PC-9 (cell line): ENCODE data around the gene PFKFB4.
"Not testable (repeated sequence)": the region's sequence is repeated elsewhere in the genome, so short reads cannot be mapped to it uniquely, and the experiment has no call there.

Experiments
- EZH2 ChIP-seq: fragments of 200-600 bp; sonication (generic); IDR thresholded peaks from 2 replicates; pipeline ENCODE4 v1.8.0; 2017; ENCODE audit warnings: antibody characterized with exemption, low read depth
- TF ChIP-seq, protein P1 (sequence below): fragments of 200-600 bp; sonication (generic); conservative IDR thresholded peaks from 2 replicates; pipeline ENCODE4 v1.6.1; 2017; ENCODE audit warnings: mixed run types, antibody characterized with exemption, mild to moderate bottlenecking, moderate library complexity

DNA sequence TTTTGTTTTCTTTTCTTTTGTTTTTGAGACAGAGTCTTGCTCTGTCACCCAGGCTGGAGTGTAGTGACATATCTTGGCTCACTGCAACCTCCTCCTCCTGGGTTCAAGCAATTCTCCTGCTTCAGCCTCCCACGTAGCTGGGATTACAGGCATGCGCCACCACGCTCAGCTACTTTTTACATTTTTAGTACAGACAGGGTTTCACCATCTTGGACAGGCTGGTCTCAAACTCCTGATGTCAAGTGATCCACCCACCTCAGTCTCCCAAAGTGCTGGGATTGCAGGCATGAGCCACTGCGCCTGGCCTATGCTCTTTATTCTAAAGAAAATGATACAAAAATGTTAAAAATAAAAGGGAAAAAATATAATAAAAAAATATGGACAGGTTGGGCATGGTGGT lies 25.9 kb downstream of the PFKFB4 start:
- TF ChIP-seq, protein P1, sequence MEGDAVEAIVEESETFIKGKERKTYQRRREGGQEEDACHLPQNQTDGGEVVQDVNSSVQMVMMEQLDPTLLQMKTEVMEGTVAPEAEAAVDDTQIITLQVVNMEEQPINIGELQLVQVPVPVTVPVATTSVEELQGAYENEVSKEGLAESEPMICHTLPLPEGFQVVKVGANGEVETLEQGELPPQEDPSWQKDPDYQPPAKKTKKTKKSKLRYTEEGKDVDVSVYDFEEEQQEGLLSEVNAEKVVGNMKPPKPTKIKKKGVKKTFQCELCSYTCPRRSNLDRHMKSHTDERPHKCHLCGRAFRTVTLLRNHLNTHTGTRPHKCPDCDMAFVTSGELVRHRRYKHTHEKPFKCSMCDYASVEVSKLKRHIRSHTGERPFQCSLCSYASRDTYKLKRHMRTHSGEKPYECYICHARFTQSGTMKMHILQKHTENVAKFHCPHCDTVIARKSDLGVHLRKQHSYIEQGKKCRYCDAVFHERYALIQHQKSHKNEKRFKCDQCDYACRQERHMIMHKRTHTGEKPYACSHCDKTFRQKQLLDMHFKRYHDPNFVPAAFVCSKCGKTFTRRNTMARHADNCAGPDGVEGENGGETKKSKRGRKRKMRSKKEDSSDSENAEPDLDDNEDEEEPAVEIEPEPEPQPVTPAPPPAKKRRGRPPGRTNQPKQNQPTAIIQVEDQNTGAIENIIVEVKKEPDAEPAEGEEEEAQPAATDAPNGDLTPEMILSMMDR: not testable (repeated sequence)
- not testable (repeated sequence) for TF ChIP-seq EZH2
